OCI-LY3 (cell line): ENCODE measurements around the gene TANC2.

Experiments
- CTCF ChIP-seq: fragments of 200-600, 300-600 bp; sonication (generic); IDR thresholded peaks from 2 replicates; pipeline ENCODE4 v1.5.1; 2014; ENCODE audit warnings: antibody characterized with exemption, low read length, low read depth
- EZH2phosphoT487 ChIP-seq: fragments of 200-600 bp; shearing (Covaris generic); IDR thresholded peaks from 2 replicates; pipeline ENCODE4 v1.6.1; 2018; ENCODE audit warnings: antibody characterized with exemption, mixed run types, low read depth

- TF ChIP-seq CTCF (peak; percentile 19; the same call in 1 of the 2 replicates), EZH2phosphoT487 (no peak)
These were observed 21.1 kb downstream of the TANC2 start for GRCh38 chr17:62987136-62987535.
